ENCODE measurements around the gene SLC35A2. TPM values are rescaled to one million over a fixed set of nuclear protein-coding genes. Genes with fewer than 3 reads are reported as not detected.
"Not testable (repeated sequence)": the region's sequence is repeated elsewhere in the genome, so short reads cannot be mapped to it uniquely, and the experiment has no call there.

SLC35A2 gene
- total RNA-seq, 2 donors from 2014 or later, result 29.7 to 39.0 TPM

DNA sequence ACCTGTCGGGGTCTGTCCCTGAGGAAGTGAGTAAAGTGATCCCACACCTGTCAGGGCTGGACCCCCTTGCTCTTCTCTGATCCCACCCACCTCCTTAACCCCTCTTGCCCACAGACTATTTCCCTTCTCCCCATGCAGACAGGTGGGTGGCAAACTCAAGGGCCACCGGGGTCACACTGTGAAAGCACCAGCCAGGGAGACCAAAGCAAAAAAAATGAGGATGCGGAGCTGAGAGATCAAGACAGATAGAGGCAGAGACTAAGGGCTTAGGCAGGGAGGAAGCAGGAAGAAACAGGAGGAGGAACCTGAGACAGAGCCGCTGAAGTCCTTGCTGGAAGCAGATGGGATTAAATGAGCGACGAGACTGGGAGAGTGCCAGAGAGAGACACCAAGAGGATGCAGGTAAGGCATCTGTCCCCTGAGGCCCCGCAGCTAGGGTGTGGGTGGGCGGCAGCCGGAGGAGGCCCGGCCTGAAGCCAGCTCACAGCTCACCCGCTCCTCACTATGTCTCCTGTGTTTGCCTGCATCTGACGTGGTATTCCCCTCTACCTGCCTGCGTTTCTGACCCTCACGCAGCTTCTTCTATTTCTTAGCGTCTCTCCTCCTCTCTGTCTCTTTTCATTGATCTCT lies 21.0 kb downstream of the SLC35A2 start:
- intact Hi-C loops (cut with DNase I), result no loop called here
- DNase-seq (ENCODE audit: low spot score), result no peak

DNA sequence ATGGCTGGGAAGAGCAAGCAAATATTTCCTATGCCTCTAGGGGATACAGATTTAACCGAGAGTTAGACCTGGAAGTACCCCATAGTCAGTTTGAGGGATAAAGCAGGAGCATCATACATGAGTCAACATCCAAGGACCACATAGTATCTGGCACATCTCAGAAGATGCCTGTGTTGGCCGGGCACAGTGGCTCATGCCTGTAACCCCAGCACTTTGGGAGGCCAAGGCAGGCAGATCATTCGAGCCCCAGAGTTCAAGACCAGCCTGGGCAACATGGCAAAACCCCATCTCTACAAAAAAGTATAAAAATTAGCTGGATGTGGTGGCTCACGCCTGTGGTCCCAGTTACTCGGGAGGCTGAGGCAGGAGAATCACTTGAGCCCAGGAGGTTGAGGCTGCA lies 24.9 kb downstream of the SLC35A2 start:
- H3K36me3 ChIP-seq; H3K4me3 ChIP-seq; H3K9me3 ChIP-seq; H3K4me1 ChIP-seq (replicated peaks); intact Hi-C loops (cut with DNase I); H3K27me3 ChIP-seq (replicated peaks; ENCODE audit: insufficient read depth); H3K27ac ChIP-seq; DNase-seq (ENCODE audit: low spot score): not testable (repeated sequence)
- WGBS, result 91% methylated on average over 5 of the region's 5 CpGs

More for the DNA sequence above, 21.0 kb downstream of the SLC35A2 start:
- Histone ChIP-seq H3K9me3 (no peaks in the 10 kb centered on the region), H3K27me3 (replicated peaks; ENCODE audit: insufficient read depth) (no peaks in the 10 kb centered on the region), H3K4me3 (peak overlapping the region; percentile 48 to 51), H3K36me3 (no peaks in the 10 kb centered on the region), H3K4me1 (replicated peaks) (no peaks in the 10 kb centered on the region), H3K27ac (peak overlapping the region; percentile 75 to 81)
- WGBS, result 12% methylated on average over 15 of the region's 15 CpGs
- TF ChIP-seq POLR2AphosphoS5 (IDR thresholded peaks at IDR 0.05) (no peak), POLR2A (IDR thresholded peaks at IDR 0.05) (no peak)
- TF ChIP-seq, protein P1, sequence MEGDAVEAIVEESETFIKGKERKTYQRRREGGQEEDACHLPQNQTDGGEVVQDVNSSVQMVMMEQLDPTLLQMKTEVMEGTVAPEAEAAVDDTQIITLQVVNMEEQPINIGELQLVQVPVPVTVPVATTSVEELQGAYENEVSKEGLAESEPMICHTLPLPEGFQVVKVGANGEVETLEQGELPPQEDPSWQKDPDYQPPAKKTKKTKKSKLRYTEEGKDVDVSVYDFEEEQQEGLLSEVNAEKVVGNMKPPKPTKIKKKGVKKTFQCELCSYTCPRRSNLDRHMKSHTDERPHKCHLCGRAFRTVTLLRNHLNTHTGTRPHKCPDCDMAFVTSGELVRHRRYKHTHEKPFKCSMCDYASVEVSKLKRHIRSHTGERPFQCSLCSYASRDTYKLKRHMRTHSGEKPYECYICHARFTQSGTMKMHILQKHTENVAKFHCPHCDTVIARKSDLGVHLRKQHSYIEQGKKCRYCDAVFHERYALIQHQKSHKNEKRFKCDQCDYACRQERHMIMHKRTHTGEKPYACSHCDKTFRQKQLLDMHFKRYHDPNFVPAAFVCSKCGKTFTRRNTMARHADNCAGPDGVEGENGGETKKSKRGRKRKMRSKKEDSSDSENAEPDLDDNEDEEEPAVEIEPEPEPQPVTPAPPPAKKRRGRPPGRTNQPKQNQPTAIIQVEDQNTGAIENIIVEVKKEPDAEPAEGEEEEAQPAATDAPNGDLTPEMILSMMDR (IDR thresholded peaks at IDR 0.05), result no peak

DNA sequence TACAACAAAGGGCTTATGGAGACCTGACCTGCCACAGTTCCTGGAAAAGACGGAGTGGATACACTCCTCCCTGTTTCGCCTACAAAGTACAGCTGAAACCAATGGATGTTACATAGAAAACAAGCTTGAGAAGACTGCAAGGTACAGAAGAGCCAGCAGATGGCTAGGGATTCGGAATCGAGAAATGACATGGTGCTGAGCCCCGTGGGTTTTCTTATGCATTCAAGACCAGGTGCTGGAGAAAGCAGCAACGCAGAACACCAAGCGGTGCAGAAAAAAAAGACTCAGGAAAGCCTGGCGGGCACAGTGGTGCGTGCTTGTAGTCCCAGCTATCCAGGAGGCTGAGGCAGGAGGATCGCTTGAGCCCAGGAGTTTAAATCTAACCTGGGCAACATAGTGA lies 27.7 kb downstream of the SLC35A2 start:
- WGBS, result 73% methylated on average over 10 of the region's 10 CpGs
- H3K27me3 ChIP-seq (replicated peaks; ENCODE audit: insufficient read depth), result no peaks in the 10 kb centered on the region
- no peak overlapping the region for H3K4me3 ChIP-seq
- H3K4me1 ChIP-seq (replicated peaks), result no peaks in the 10 kb centered on the region
- no peak overlapping the region for H3K27ac ChIP-seq
- no peaks in the 10 kb centered on the region for H3K36me3 ChIP-seq
- no peak for DNase-seq (ENCODE audit: low spot score)
- TF ChIP-seq, protein P1 (IDR thresholded peaks at IDR 0.05), result no peak
- TF ChIP-seq POLR2AphosphoS5 (IDR thresholded peaks at IDR 0.05), result no peak
- no peak for TF ChIP-seq POLR2A (IDR thresholded peaks at IDR 0.05)
- intact Hi-C loops (cut with DNase I), result no loop called here
- H3K9me3 ChIP-seq, result no peaks in the 10 kb centered on the region

DNA sequence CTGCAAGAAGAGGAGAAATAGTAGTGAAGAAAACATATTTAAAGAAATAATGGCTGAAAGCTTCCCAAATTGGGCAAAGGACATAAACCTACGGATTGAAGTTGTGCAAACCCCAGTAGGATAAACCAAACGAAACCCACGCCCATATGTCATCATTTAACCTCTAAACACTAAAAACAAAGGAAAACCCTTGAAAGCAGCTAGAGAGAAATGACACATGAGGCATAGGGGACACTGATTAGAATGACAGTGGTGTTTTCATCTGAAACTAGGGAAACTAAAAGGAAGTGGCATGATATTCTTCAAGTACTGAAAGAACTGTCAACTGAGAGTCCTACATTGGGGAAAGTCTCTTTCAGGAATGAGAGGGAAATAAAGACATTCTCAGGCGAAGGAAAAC lies 34.5 kb downstream of the SLC35A2 start:
- H3K4me3 ChIP-seq; H3K36me3 ChIP-seq; H3K4me1 ChIP-seq (replicated peaks); intact Hi-C loops (cut with DNase I); H3K27me3 ChIP-seq (replicated peaks; ENCODE audit: insufficient read depth); DNase-seq (ENCODE audit: low spot score); H3K27ac ChIP-seq; H3K9me3 ChIP-seq: not testable (repeated sequence)
- WGBS, result 57% methylated on average over 3 of the region's 4 CpGs

DNA sequence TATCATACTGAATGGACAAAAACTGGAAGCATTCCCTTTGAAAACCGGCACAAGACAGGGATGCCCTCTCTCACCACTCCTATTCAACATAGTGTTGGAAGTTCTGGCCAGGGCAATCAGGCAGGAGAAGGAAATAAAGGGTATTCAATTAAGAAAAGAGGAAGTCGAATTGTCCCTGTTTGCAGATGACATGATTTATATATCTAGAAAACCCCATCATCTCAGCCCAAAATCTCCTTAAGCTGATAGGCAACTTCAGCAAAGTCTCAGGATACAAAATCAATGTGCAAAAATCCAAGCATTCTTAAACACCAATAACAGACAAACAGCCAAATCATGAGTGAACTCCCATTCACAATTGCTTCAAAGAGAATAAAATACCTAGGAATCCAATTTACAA lies 39.4 kb downstream of the SLC35A2 start:
- H3K4me1 ChIP-seq (replicated peaks); H3K4me3 ChIP-seq; intact Hi-C loops (cut with DNase I); H3K36me3 ChIP-seq; DNase-seq (ENCODE audit: low spot score); H3K27me3 ChIP-seq (replicated peaks; ENCODE audit: insufficient read depth); H3K27ac ChIP-seq; H3K9me3 ChIP-seq: not testable (repeated sequence)
- WGBS, result 23% methylated on average over 1 of the region's 2 CpGs

DNA sequence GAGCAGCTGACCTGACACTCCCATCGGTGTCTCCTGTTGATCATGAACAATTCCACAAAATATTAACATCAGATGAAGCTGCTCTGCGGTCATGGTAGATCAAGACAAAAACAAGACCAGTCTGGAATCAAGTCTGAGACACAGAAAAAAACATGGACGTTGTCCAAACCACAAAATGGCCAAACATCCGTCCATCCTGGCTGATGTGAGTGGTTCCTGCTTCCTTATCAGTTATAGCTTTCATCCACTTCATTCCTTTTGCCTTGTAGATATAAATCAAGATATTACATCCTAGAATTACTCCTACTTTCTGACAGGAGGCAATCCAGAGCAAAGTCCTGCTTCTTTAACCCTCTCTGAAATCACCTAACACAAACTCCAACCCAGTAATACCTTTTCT lies 47.2 kb downstream of the SLC35A2 start:
- no peak overlapping the region for H3K4me3 ChIP-seq
- H3K4me1 ChIP-seq (replicated peaks), result no peaks in the 10 kb centered on the region
- DNase-seq (ENCODE audit: low spot score), result no peak
- no peak overlapping the region for H3K27ac ChIP-seq
- H3K27me3 ChIP-seq (replicated peaks; ENCODE audit: insufficient read depth), result no peaks in the 10 kb centered on the region
- 35% methylated on average over 4 of the region's 4 CpGs for WGBS
- TF ChIP-seq POLR2AphosphoS5 (IDR thresholded peaks at IDR 0.05) (no peak), POLR2A (IDR thresholded peaks at IDR 0.05) (no peak)
- TF ChIP-seq, protein P1 (IDR thresholded peaks at IDR 0.05), result no peak
- intact Hi-C loops (cut with DNase I), result no loop called here
- no peaks in the 10 kb centered on the region for H3K36me3 ChIP-seq
- no peaks in the 10 kb centered on the region for H3K9me3 ChIP-seq
